IMR-90 (cell line): ENCODE measurements around the gene NMBR. TPM values are rescaled to one million over a fixed set of nuclear protein-coding genes. Genes with fewer than 3 reads are reported as not detected.

Source experiments
- ATAC-seq: fragments of 200-7000 bp; cut with Tn5 transposase; 2 replicates; pipeline ENCODE4 v1.9.1; 2020; ENCODE audit warnings: low read depth, mild to moderate bottlenecking, moderate library complexity
- BruUV-seq: library from RNA; stranded (reverse); fragments of 400-500 nt; replicated peaks from 2 replicates; lab custom pipeline; 2021; lab: Mats Ljungman, UMichigan
- CTCF ChIA-PET: fragments of 300-600 bp; formaldehyde crosslinking; extraction: SDS; loops from one replicate; lab custom pipeline; 2021; ENCODE audit warnings: antibody characterized with exemption; lab: Yijun Ruan, JAX
- POLR2A ChIA-PET: fragments of 300-600 bp; sonication (Branson Sonifier 250); formaldehyde crosslinking; loops from one replicate; lab custom pipeline; 2022; ENCODE audit warnings: antibody characterized with exemption; ENCODE audit not compliant: unreplicated experiment; lab: Charles Lee
- DNase-seq: peaks from one replicate; pipeline ENCODE4 v3.0.0; 2013
- H2AFZ ChIP-seq: replicated peaks from 2 replicates; pipeline ENCODE3; 2013; ENCODE audit warnings: low read length, mild to moderate bottlenecking; ENCODE audit not compliant: poor library complexity
- H2AK5ac ChIP-seq: 2 replicates; pipeline ENCODE4 v1.6.1; 2013; ENCODE audit warnings: low read depth, low read length, inconsistent platforms
- H2AK9ac ChIP-seq: replicated peaks from 2 replicates; pipeline ENCODE3; 2013; ENCODE audit warnings: mild to moderate bottlenecking, low read depth, low read length, moderate library complexity; ENCODE audit not compliant: poor library complexity
- H2BK120ac ChIP-seq: 2 replicates; pipeline ENCODE4 v1.6.1; 2013; ENCODE audit warnings: low read depth, low read length, inconsistent platforms
- H2BK15ac ChIP-seq: 3 replicates; pipeline ENCODE4 v1.6.1; 2013; ENCODE audit warnings: low read depth, low read length, inconsistent platforms
- H2BK20ac ChIP-seq: 2 replicates; pipeline ENCODE4 v1.6.1; 2013; ENCODE audit warnings: low read depth, mild to moderate bottlenecking, inconsistent platforms, low read length, moderate library complexity
- H2BK5ac ChIP-seq: 2 replicates; pipeline ENCODE4 v1.6.1; 2013; ENCODE audit warnings: mild to moderate bottlenecking, low read depth, low read length, inconsistent platforms; ENCODE audit not compliant: poor library complexity, severe bottlenecking
- H3K14ac ChIP-seq: replicated peaks from 2 replicates; pipeline ENCODE4 v1.6.1; 2013; ENCODE audit warnings: low read depth, low read length, inconsistent platforms
- H3K18ac ChIP-seq: 2 replicates; pipeline ENCODE4 v1.6.1; 2013; ENCODE audit warnings: low read depth, low read length, control low read depth
- H3K23ac ChIP-seq: 2 replicates; pipeline ENCODE4 v1.6.1; 2013; ENCODE audit warnings: low read depth, low read length, inconsistent platforms
- H3K27ac ChIP-seq: 2 replicates; pipeline ENCODE4 v1.5.1; 2013; ENCODE audit warnings: mild to moderate bottlenecking, control low read depth, low read length; ENCODE audit not compliant: insufficient read depth
- H3K27me3 ChIP-seq: 2 replicates; pipeline ENCODE4 v1.6.1; 2013; ENCODE audit warnings: low read length; ENCODE audit not compliant: control insufficient read depth, insufficient read depth
- H3K36me3 ChIP-seq: 2 replicates; pipeline ENCODE4 v1.6.1; 2013; ENCODE audit warnings: low read length, mixed read lengths; ENCODE audit not compliant: control insufficient read depth, insufficient read depth
- H3K4ac ChIP-seq: 2 replicates; pipeline ENCODE4 v1.6.1; 2013; ENCODE audit warnings: low read depth, low read length, inconsistent platforms
- H3K4me1 ChIP-seq: 2 replicates; pipeline ENCODE4 v1.6.1; 2013; ENCODE audit warnings: low read length, mixed read lengths; ENCODE audit not compliant: control insufficient read depth, insufficient read depth
- H3K4me2 ChIP-seq: 2 replicates; pipeline ENCODE4 v1.6.1; 2013; ENCODE audit warnings: low read depth, mild to moderate bottlenecking, control low read depth, low read length, moderate library complexity
- H3K4me3 ChIP-seq: 2 replicates; pipeline ENCODE4 v1.5.1; 2013; ENCODE audit warnings: low read depth, mild to moderate bottlenecking, control low read depth, low read length, moderate library complexity; ENCODE audit not compliant: insufficient read depth
- H3K56ac ChIP-seq: 2 replicates; pipeline ENCODE4 v1.6.1; 2013; ENCODE audit warnings: low read length, inconsistent platforms; ENCODE audit not compliant: insufficient read depth; ENCODE audit errors: extremely low read depth
- H3K79me1 ChIP-seq, 2 experiments: 2 replicates each; pipeline ENCODE4 v1.6.1; 2013; ENCODE audit warnings: low read length in 2 of 2, inconsistent platforms in 1 of 2, low read depth in 1 of 2
- H3K9ac ChIP-seq: 2 replicates; pipeline ENCODE4 v1.6.1; 2013; ENCODE audit warnings: low read depth, low read length, control low read depth
- H3K9me1 ChIP-seq: 2 replicates; pipeline ENCODE4 v1.6.1; 2013; ENCODE audit warnings: low read length, inconsistent platforms; ENCODE audit not compliant: insufficient read depth
- H3K9me3 ChIP-seq: 2 replicates; pipeline ENCODE4 v1.6.1; 2013; ENCODE audit warnings: low read length; ENCODE audit not compliant: control insufficient read depth, insufficient read depth
- H4K20me1 ChIP-seq: 2 replicates; pipeline ENCODE4 v1.6.1; 2013; ENCODE audit warnings: low read length, inconsistent platforms; ENCODE audit not compliant: insufficient read depth
- H4K5ac ChIP-seq: 2 replicates; pipeline ENCODE4 v1.6.1; 2013; ENCODE audit warnings: mild to moderate bottlenecking, low read depth, low read length, control low read depth
- H4K8ac ChIP-seq, 2 experiments: 2 replicates each; pipeline ENCODE4 v1.6.1; 2013; ENCODE audit warnings: low read depth in 2 of 2, low read length in 2 of 2, control low read depth in 1 of 2, inconsistent platforms in 1 of 2
- H4K91ac ChIP-seq: 2 replicates; pipeline ENCODE4 v1.6.1; 2013; ENCODE audit warnings: low read depth, low read length, inconsistent platforms; ENCODE audit not compliant: insufficient read depth
- BHLHE40 ChIP-seq: fragments of 150-350 bp; IDR thresholded peaks from 2 replicates; pipeline ENCODE4 v1.6.1; 2016; ENCODE audit warnings: mild to moderate bottlenecking, low read depth, low read length
- CEBPB ChIP-seq: IDR thresholded peaks from 2 replicates; pipeline ENCODE4 v1.6.1; 2012; ENCODE audit warnings: low read depth, low read length, improper control_type of control experiment
- CHD1 ChIP-seq: IDR thresholded peaks from 2 replicates; pipeline ENCODE4 v1.6.1; 2012; ENCODE audit warnings: low read depth, low read length, improper control_type of control experiment
- FOS ChIP-seq: fragments of 150-350 bp; IDR thresholded peaks from 2 replicates; pipeline ENCODE4 v1.6.1; 2016; ENCODE audit warnings: low read depth, low read length
- MAFK ChIP-seq: IDR thresholded peaks from 2 replicates; pipeline ENCODE4 v1.6.1; 2012; ENCODE audit warnings: low read depth, low read length, improper control_type of control experiment
- MAZ ChIP-seq: IDR thresholded peaks from 2 replicates; pipeline ENCODE4 v1.6.1; 2012; ENCODE audit warnings: low read depth, mild to moderate bottlenecking, low read length, improper control_type of control experiment, moderate library complexity, borderline replicate concordance
- MXI1 ChIP-seq: IDR thresholded peaks from 2 replicates; pipeline ENCODE4 v1.6.1; 2012; ENCODE audit warnings: low read depth, mild to moderate bottlenecking, low read length, moderate library complexity, borderline replicate concordance
- POLR2A ChIP-seq: IDR thresholded peaks from 2 replicates; pipeline ENCODE4 v1.6.1; 2012; ENCODE audit warnings: mild to moderate bottlenecking, low read depth, low read length
- RAD21 ChIP-seq: IDR thresholded peaks from 2 replicates; pipeline ENCODE4 v1.6.1; 2012; ENCODE audit warnings: low read length, improper control_type of control experiment
- RCOR1 ChIP-seq: IDR thresholded peaks from 2 replicates; pipeline ENCODE4 v1.6.1; 2012; ENCODE audit warnings: mild to moderate bottlenecking, low read length, improper control_type of control experiment; ENCODE audit not compliant: insufficient replicate concordance
- SMC3 ChIP-seq: fragments of 150-350 bp; IDR thresholded peaks from 2 replicates; pipeline ENCODE4 v1.6.1; 2016; ENCODE audit warnings: low read depth, mild to moderate bottlenecking, antibody characterized with exemption, low read length, moderate library complexity
- WGBS, 2 experiments: methylation state at CpG; one replicate each; pipeline versions ENCODE4 v1.1.5 to v1.1.7; 2013; ENCODE audit warnings: missing lambda C conversion rate in 2 of 2; ENCODE audit not compliant: insufficient read length in 1 of 2; ENCODE audit errors: extremely low coverage in 2 of 2; 5-methylcytosine and 5-hydroxymethylcytosine counted together
- dilution Hi-C: fragments of 300-500 bp; cut with HindIII; formaldehyde crosslinking; loops from one replicate; pipeline ENCODE4 v1.14.3; 2018; ENCODE audit warnings: low sequenced_read_pairs; ENCODE audit not compliant: unreplicated experiment
- in situ Hi-C: fragments of 300-500 bp; cut with MboI; formaldehyde crosslinking; loops from 3 replicates; pipeline ENCODE4 v1.14.3; 2019; ENCODE audit warnings: low sequenced_read_pairs, inconsistent platforms, mixed read lengths
- intact Hi-C: fragments of 100-400 bp; cut with micrococcal nuclease; formaldehyde crosslinking; loops from 2 replicates; pipeline ENCODE4 v1.10.0; 2022
- polyA plus RNA-seq, 3 experiments: library from polyadenylated mRNA; depleted of rRNA; stranded (reverse); fragments of >200 nt; gene quantifications; 2 replicates each; pipeline ENCODE4 v1.2.3, GENCODE V29; 2012; ENCODE audit warnings: low replicate concordance in 1 of 3
- total RNA-seq: library from RNA; depleted of rRNA; stranded (reverse); fragments of >200 nt; gene quantifications from 2 replicates; pipeline ENCODE4 v1.2.3, GENCODE V29; 2012
- TF ChIP-seq, protein P1 (sequence below): conservative IDR thresholded peaks from 2 replicates; pipeline ENCODE4 v1.5.1; 2012; ENCODE audit warnings: mild to moderate bottlenecking, low read depth, low read length, improper control_type of control experiment
- TF ChIP-seq, protein P2 (sequence below): fragments of 150-350 bp; IDR thresholded peaks from 2 replicates; pipeline ENCODE4 v1.6.1; 2017; ENCODE audit warnings: mild to moderate bottlenecking, antibody characterized with exemption, low read length, low read depth

Gene NMBR
- total and polyA plus RNA-seq, 2 of the 4 experiments (the other 2 are of a cell fraction): not detected

DNA sequence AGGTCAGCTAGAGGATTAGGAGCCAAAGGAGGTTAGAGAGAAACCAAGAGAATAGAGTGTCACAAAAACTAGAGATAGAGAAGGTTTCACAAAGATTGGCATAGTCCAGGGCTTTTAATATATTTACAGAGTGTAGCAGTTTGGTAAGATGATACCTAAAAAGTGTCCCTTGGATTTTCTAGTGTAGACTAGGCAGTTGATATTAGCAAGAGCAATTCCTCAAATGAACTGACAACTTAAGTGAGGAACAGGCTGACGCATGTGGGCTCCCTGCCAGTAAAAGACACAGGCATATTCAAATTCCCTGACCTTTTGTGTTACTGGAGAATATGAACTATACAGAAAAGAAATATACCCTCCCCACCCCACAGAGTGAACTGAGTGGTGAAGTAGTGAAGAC lies 40.3 kb upstream of the NMBR start:
- in situ Hi-C loops: no loop called here

More for the DNA sequence above, 40.3 kb upstream of the NMBR start:
- Histone ChIP-seq H2BK20ac (no peak overlapping the region), H4K8ac (no peak overlapping the region), H3K9me3 (no peaks in the 10 kb centered on the region), H3K4me3 (no peak overlapping the region), H4K5ac (no peak overlapping the region), H3K18ac (no peak overlapping the region), H3K56ac (no peak overlapping the region), H3K9ac (no peak overlapping the region), H4K20me1 (no peaks in the 10 kb centered on the region), H3K4me1 (peaks cover 2% of the 10 kb centered on the region; the same call in 1 of the 2 replicates), H2BK15ac (no peak overlapping the region), H3K27me3 (no peaks in the 10 kb centered on the region), H2AK5ac (no peak overlapping the region), H2AK9ac (no peak overlapping the region), H3K4ac (no peak overlapping the region), H3K36me3 (peaks cover 3% of the 10 kb centered on the region; the same call in 1 of the 2 replicates), H2BK5ac (no peak overlapping the region), H4K91ac (no peak overlapping the region), H3K14ac (no peak overlapping the region), H3K27ac (no peak overlapping the region), H3K4me2 (peak overlapping the region; percentile 22; the same call in 1 of the 2 replicates), H3K23ac (no peak overlapping the region), H2AFZ (no peak overlapping the region), H2BK120ac (no peak overlapping the region), H3K9me1 (no peaks in the 10 kb centered on the region), H3K79me1 (peaks cover 1 to 12% of the 10 kb centered on the region in 2 experiments; a peak in 2 of 4 replicates)
- BruUV-seq: no TSS peak
- intact Hi-C loops: no loop called here
- peak; percentile 44 for ATAC-seq
- TF ChIP-seq POLR2A (no peak), RCOR1 (no peak), FOS (no peak), SMC3 (no peak), RAD21 (no peak), MAZ (no peak), MXI1 (no peak), CHD1 (no peak), BHLHE40 (no peak), CEBPB (no peak), MAFK (no peak)
- TF ChIP-seq, protein P1, sequence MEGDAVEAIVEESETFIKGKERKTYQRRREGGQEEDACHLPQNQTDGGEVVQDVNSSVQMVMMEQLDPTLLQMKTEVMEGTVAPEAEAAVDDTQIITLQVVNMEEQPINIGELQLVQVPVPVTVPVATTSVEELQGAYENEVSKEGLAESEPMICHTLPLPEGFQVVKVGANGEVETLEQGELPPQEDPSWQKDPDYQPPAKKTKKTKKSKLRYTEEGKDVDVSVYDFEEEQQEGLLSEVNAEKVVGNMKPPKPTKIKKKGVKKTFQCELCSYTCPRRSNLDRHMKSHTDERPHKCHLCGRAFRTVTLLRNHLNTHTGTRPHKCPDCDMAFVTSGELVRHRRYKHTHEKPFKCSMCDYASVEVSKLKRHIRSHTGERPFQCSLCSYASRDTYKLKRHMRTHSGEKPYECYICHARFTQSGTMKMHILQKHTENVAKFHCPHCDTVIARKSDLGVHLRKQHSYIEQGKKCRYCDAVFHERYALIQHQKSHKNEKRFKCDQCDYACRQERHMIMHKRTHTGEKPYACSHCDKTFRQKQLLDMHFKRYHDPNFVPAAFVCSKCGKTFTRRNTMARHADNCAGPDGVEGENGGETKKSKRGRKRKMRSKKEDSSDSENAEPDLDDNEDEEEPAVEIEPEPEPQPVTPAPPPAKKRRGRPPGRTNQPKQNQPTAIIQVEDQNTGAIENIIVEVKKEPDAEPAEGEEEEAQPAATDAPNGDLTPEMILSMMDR: no peak
- TF ChIP-seq, protein P2, sequence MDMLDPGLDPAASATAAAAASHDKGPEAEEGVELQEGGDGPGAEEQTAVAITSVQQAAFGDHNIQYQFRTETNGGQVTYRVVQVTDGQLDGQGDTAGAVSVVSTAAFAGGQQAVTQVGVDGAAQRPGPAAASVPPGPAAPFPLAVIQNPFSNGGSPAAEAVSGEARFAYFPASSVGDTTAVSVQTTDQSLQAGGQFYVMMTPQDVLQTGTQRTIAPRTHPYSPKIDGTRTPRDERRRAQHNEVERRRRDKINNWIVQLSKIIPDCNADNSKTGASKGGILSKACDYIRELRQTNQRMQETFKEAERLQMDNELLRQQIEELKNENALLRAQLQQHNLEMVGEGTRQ: no peak
- no CpG with 5 or more reads among the region's 1 CpG for WGBS, 2 experiments
- CTCF ChIA-PET: no interaction called here
- POLR2A ChIA-PET: no interaction called here
- DNase-seq: peak; percentile 77
- dilution Hi-C loops: no loop called here
